Suprapubic skin (tissue), 4 donors: ENCODE results near the gene MCC. TPM values are rescaled to one million over a fixed set of nuclear protein-coding genes. Genes with fewer than 3 reads are reported as not detected.

ENCODE experiments used
- DNase-seq, 2 donors: peaks; one replicate each; pipeline ENCODE4 v3.0.0-alpha.2; 2019; ENCODE audit warnings: low spot score in 2 of 2
- H3K27ac ChIP-seq: fragments of 200-600 bp; sonication (generic); one replicate; pipeline ENCODE4 v1.5.1; 2019
- H3K27me3 ChIP-seq: fragments of 200-600 bp; sonication (generic); one replicate; pipeline ENCODE4 v1.5.1; 2019
- H3K36me3 ChIP-seq: fragments of 200-600 bp; sonication (generic); one replicate; pipeline ENCODE4 v1.5.1; 2019
- H3K4me1 ChIP-seq: fragments of 200-600 bp; sonication (generic); one replicate; pipeline ENCODE4 v1.5.1; 2019
- H3K4me3 ChIP-seq: fragments of 200-600 bp; sonication (generic); one replicate; pipeline ENCODE4 v1.5.1; 2019; ENCODE audit warnings: mild to moderate bottlenecking
- H3K9me3 ChIP-seq: fragments of 200-600 bp; sonication (generic); one replicate; pipeline ENCODE4 v1.5.1; 2019
- CTCF ChIP-seq, 2 donors: fragments of 200-600 bp in 1 of 2; fragments of 450-650 bp in 1 of 2; sonication (generic) in 1 of 2; IDR thresholded peaks; one replicate each; pipeline ENCODE4 v1.5.1; 2016 to 2019; ENCODE audit warnings: antibody characterized with exemption in 2 of 2, mild to moderate bottlenecking in 1 of 2, moderate library complexity in 1 of 2
- EP300 ChIP-seq: sonication (generic); formaldehyde crosslinking; IDR thresholded peaks from one replicate; pipeline ENCODE4 v1.6.1; 2017; ENCODE audit warnings: antibody characterized with exemption
- POLR2A ChIP-seq, 2 donors: fragments of 450-650 bp; IDR thresholded peaks; one replicate each; pipeline ENCODE4 v1.6.1; 2017; ENCODE audit warnings: antibody characterized with exemption in 2 of 2, mild to moderate bottlenecking in 2 of 2, moderate library complexity in 2 of 2
- POLR2AphosphoS5 ChIP-seq, 3 donors: sonication (generic); formaldehyde crosslinking; IDR thresholded peaks; one replicate each; pipeline ENCODE4 v1.6.1; 2017; ENCODE audit warnings: antibody characterized with exemption in 3 of 3
- WGBS: methylation state at CpG from one replicate; pipeline ENCODE4 v1.1.5; 2018; 5-methylcytosine and 5-hydroxymethylcytosine counted together
- total RNA-seq, 4 donors: library from RNA; depleted of rRNA; stranded (reverse); fragments of >200 nt; gene quantifications; one replicate each; pipeline ENCODE4 v1.1.0, GENCODE V29; 2016

MCC gene
- total RNA-seq, 4 donors from 2014 or later = 67.7 to 105 (median 86.6) TPM

DNA sequence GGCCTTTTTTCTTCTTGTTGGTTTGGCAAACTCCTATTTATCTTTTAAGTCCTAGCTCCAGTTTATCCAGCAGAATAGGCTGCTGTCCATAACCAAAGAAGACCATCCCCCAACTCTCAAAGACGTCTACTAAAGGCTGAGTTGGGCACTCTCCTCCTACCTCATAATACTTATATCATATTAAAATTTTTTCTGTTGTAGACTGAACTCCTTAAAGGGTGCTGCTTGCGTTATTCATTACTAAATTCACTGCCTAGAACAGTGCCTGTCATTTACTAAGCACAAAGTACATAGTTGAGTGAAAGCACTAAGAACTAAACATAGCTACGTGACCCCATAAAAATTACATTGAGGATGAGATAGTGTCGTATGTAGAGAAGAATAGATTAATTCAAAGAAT is 490.0 kb downstream of the MCC start:
- no peak for DNase-seq
- no peaks in the 10 kb centered on the region for H3K9me3 ChIP-seq
- H3K4me3 ChIP-seq = no peak overlapping the region
- H3K4me1 ChIP-seq = peaks cover 5% of the 10 kb centered on the region
- no peak overlapping the region for H3K27ac ChIP-seq
- 91% methylated on average over 4 of the region's 4 CpGs for WGBS
- TF ChIP-seq EP300 = no peak
- TF ChIP-seq POLR2A (IDR thresholded peaks at IDR 0.05) = no peak
- no peak for TF ChIP-seq POLR2AphosphoS5 (IDR thresholded peaks at IDR 0.05)
- TF ChIP-seq CTCF (IDR thresholded peaks at IDR 0.05) = no peak
- peaks cover 48% of the 10 kb centered on the region for H3K36me3 ChIP-seq
- no peaks in the 10 kb centered on the region for H3K27me3 ChIP-seq

- 89% methylated on average over 4 of the region's 4 CpGs for WGBS
Observed at GRCh38 chr5:112996830-112997374, 491.4 kb downstream of the MCC start.

DNA sequence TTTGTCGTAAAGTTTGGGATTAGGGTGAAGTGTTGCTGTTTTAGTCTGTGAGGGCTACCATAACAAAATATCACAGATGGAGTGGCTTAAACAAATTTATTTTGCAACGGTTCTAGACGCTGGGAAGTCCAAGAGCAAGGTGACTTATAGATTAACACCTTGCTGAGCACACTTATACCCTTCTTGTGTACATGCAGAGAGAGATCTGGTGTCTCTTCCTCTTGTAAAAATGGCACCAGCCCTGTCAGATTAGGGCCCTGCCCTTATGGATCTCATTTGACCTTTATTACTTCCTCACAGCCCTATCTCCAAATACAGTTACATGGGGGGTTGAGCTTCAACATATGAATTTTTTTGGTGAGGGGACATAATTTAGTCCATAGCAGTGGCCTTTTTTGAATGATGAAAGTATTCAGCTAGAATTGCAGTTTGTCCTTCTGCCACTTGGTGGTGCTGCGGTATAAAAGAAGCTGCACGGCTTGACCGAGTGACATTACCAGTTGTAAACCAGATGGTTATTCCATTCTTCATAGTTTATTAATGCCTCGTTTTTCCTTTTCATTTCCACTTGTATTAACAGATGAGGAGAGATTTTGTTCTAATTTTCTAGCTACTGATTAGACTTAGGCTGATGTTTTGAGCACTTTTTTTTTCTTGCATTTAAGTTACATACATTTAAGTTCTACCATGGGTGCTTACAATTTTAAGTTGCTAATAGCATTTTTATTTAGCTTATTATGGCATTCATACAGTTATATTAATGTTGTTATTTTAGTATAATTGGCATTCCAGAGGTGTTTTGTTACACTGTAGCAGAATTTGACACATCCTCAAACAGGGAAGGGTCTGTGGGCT is 492.3 kb downstream of the MCC start:
- H3K9me3 ChIP-seq = no peaks in the 10 kb centered on the region
- no peak overlapping the region for H3K4me3 ChIP-seq
- H3K27me3 ChIP-seq = no peaks in the 10 kb centered on the region
- no peak for TF ChIP-seq POLR2A (IDR thresholded peaks at IDR 0.05)
- TF ChIP-seq CTCF (IDR thresholded peaks at IDR 0.05) = peak; percentile 47 to 83
- no peak for TF ChIP-seq EP300
- 29% methylated on average over 7 of the region's 7 CpGs for WGBS
- peak in 1 of 2 donors; percentile 76 for DNase-seq
- peaks cover 5% of the 10 kb centered on the region for H3K4me1 ChIP-seq
- H3K36me3 ChIP-seq = peaks cover 34% of the 10 kb centered on the region
- no peak overlapping the region for H3K27ac ChIP-seq

More at GRCh38 chr5:112996830-112997374, 491.4 kb downstream of the MCC start:
- H3K4me1 ChIP-seq = peaks cover 5% of the 10 kb centered on the region
- H3K27ac ChIP-seq = no peak overlapping the region
- no peaks in the 10 kb centered on the region for H3K9me3 ChIP-seq
- no peak overlapping the region for H3K4me3 ChIP-seq
- DNase-seq = no peak
- H3K27me3 ChIP-seq = no peaks in the 10 kb centered on the region
- no peak for TF ChIP-seq EP300
- no peak for TF ChIP-seq CTCF (IDR thresholded peaks at IDR 0.05)
- TF ChIP-seq POLR2AphosphoS5 (IDR thresholded peaks at IDR 0.05) = no peak
- no peak for TF ChIP-seq POLR2A (IDR thresholded peaks at IDR 0.05)
- H3K36me3 ChIP-seq = peaks cover 42% of the 10 kb centered on the region

DNA sequence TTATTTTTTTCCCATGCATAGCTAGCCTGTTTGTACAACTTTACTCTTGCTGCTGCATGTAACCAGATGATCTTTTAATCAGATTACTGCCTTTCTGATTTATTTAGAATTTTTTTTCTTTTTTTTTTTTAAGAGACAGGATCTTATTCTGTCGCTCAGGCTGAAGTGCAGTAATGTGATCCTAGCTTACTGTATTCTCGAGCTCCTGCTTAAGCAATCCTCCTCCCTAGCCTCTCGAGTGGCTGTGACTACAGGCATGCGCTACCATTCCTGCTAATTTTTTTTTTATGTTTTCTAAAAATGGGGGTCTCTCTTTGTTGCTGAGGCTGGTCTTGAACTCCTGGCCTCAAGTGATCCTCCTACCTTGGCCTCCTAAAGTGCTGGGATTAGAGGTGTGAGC is 502.0 kb downstream of the MCC start:
- peaks cover 3% of the 10 kb centered on the region for H3K36me3 ChIP-seq
- no peak overlapping the region for H3K4me3 ChIP-seq
- 69% methylated on average over 4 of the region's 4 CpGs for WGBS
- H3K27me3 ChIP-seq = no peaks in the 10 kb centered on the region
- no peak overlapping the region for H3K27ac ChIP-seq
- H3K9me3 ChIP-seq = no peaks in the 10 kb centered on the region
- no peak for DNase-seq
- no peak for TF ChIP-seq EP300
- TF ChIP-seq POLR2AphosphoS5 (IDR thresholded peaks at IDR 0.05) = no peak
- TF ChIP-seq POLR2A (IDR thresholded peaks at IDR 0.05) = no peak
- TF ChIP-seq CTCF (IDR thresholded peaks at IDR 0.05) = no peak
- no peaks in the 10 kb centered on the region for H3K4me1 ChIP-seq

DNA sequence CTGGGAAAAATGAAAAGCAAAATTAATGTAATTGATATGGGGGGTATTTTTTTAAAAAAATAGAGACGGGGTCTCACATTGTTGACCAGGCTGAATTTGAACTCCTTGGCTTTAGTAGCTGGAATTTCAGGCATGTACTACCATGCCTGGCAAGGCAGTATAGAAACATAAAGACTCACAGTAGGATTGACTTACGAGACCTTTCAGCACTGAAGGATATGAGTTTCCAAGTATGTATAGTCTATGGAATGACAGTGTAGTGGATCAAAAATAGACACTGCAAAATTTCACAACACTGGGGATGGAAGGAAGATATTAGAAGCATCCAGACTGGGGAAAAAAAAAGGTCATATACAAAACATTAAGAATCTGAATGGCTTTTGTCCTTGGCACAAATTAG is 504.9 kb downstream of the MCC start:
- Histone ChIP-seq H3K4me3 (no peak overlapping the region), H3K9me3 (no peaks in the 10 kb centered on the region), H3K27ac (no peak overlapping the region), H3K27me3 (no peaks in the 10 kb centered on the region), H3K4me1 (peaks cover 22% of the 10 kb centered on the region), H3K36me3 (peaks cover 3% of the 10 kb centered on the region)
- TF ChIP-seq CTCF (IDR thresholded peaks at IDR 0.05) = no peak
- no peak for TF ChIP-seq POLR2AphosphoS5 (IDR thresholded peaks at IDR 0.05)
- TF ChIP-seq POLR2A (IDR thresholded peaks at IDR 0.05) = no peak
- TF ChIP-seq EP300 = no peak
- no peak for DNase-seq
- WGBS = 74% methylated on average over 2 of the region's 2 CpGs
